Measurements from ENCODE around the gene TRPT1. TPM values are rescaled to one million over a fixed set of nuclear protein-coding genes. Genes with fewer than 3 reads are reported as not detected.

The TRPT1 gene
- total RNA-seq, 6 donors from 2014 or later, result 27.2 to 69.1 (median 35.2) TPM

GRCh38 chr11:64178203-64178602, 47.8 kb downstream of the TRPT1 start:
- Histone ChIP-seq H3K4me3 (no peak overlapping the region), H3K36me3 (no peaks in the 10 kb centered on the region), H3K27me3 (no peaks in the 10 kb centered on the region), H3K27ac (no peak overlapping the region), H3K4me1 (peaks cover 15 to 24% (median 18%) of the 10 kb centered on the region in 4 donors), H3K9me3 (peaks cover 0 to 4% (median 1%) of the 10 kb centered on the region in 4 donors)
- TF ChIP-seq POLR2AphosphoS5 (IDR thresholded peaks at IDR 0.05), result no peak
- no peak for TF ChIP-seq POLR2A (IDR thresholded peaks at IDR 0.05)
- no peak for TF ChIP-seq EP300 (IDR thresholded peaks at IDR 0.05)
- ATAC-seq (ENCODE audit: low FRiP score in 2 of 2), result no peak
- 82 to 100% methylated on average over 1 of the region's 1 CpG for WGBS, 2 donors
- DNase-seq, result no peak

- TF ChIP-seq POLR2A (IDR thresholded peaks at IDR 0.05), result no peak
- TF ChIP-seq CTCF (IDR thresholded peaks at IDR 0.05), result no peak
- no peak for TF ChIP-seq POLR2AphosphoS5 (IDR thresholded peaks at IDR 0.05)
- TF ChIP-seq EP300 (IDR thresholded peaks at IDR 0.05), result no peak
- Histone ChIP-seq H3K27ac (no peak overlapping the region), H3K4me3 (no peak overlapping the region), H3K9me3 (peaks cover 0 to 4% (median 1%) of the 10 kb centered on the region in 4 donors), H3K36me3 (no peaks in the 10 kb centered on the region), H3K27me3 (no peaks in the 10 kb centered on the region), H3K4me1 (peaks cover 8 to 14% (median 10%) of the 10 kb centered on the region in 4 donors)
- WGBS, 2 donors, result 80 to 84% methylated on average over 8 of the region's 8 CpGs
- ATAC-seq (ENCODE audit: low FRiP score in 2 of 2), result no peak
- DNase-seq, result no peak
Measured at GRCh38 chr11:64176751-64177150, 49.2 kb downstream of the TRPT1 start.

Other genes with a start within 250 kb of the TRPT1 start
- gene OTUB1, start 239.7 kb downstream of the TRPT1 start, total RNA-seq, result 10 to 100 TPM; 58.6 to 95.3 (median 72.5) TPM
- gene FLRT1, start 190.3 kb downstream of the TRPT1 start, total RNA-seq, result under 1 TPM in 3 of 6 donors, not detected in 3; 0.09 to 0.30 (median 0.15) TPM
- 10 to 100 TPM; 16.7 to 59.7 (median 33.5) TPM for gene MACROD1, start 60.1 kb downstream of the TRPT1 start, total RNA-seq
- gene STIP1, start 40.0 kb downstream of the TRPT1 start, total RNA-seq, result 100 to 1,000 TPM in 1 of 6 donors, 10 to 100 TPM in 5; 37.8 to 132 (median 82.6) TPM
- gene FERMT3, start 19.5 kb downstream of the TRPT1 start, total RNA-seq, result 100 to 1,000 TPM in 3 of 6 donors, 10 to 100 TPM in 3; 33.2 to 119 (median 89.3) TPM
- gene NUDT22, start 88 bp upstream of the TRPT1 start, total RNA-seq, result 10 to 100 TPM; 30.3 to 94.3 (median 68.0) TPM
- gene DNAJC4, start 4.4 kb upstream of the TRPT1 start, total RNA-seq, result 10 to 100 TPM; 25.0 to 52.0 (median 39.2) TPM
- 100 to 1,000 TPM in 3 of 6 donors, 10 to 100 TPM in 3; 25.1 to 171 (median 124) TPM for gene VEGFB, start 8.4 kb upstream of the TRPT1 start, total RNA-seq
- gene FKBP2, start 14.9 kb upstream of the TRPT1 start, total RNA-seq, result 100 to 1,000 TPM in 1 of 6 donors, 10 to 100 TPM in 5; 40.9 to 132 (median 63.1) TPM
- 100 to 1,000 TPM in 1 of 6 donors, 10 to 100 TPM in 5; 51.4 to 118 (median 60.3) TPM for gene PPP1R14B, start 20.8 kb upstream of the TRPT1 start, total RNA-seq
- 10 to 100 TPM; 19.5 to 55.5 (median 30.3) TPM for gene PLCB3, start 25.3 kb upstream of the TRPT1 start, total RNA-seq
- gene BAD, start 58.5 kb upstream of the TRPT1 start, total RNA-seq, result 100 to 1,000 TPM in 2 of 6 donors, 10 to 100 TPM in 4; 59.7 to 150 (median 80.1) TPM
- gene GPR137, start 59.7 kb upstream of the TRPT1 start, total RNA-seq, result 10 to 100 TPM in 5 of 6 donors, 1 to 10 TPM in 1; 7.3 to 48.1 (median 27.0) TPM
- under 1 TPM in 3 of 6 donors, not detected in 3; 0.17 to 0.55 (median 0.26) TPM for gene KCNK4, start 65.1 kb upstream of the TRPT1 start, total RNA-seq
- 10 to 100 TPM in 1 of 6 donors, 1 to 10 TPM in 1, under 1 TPM in 2, not detected in 2; 0.51 to 62.9 (median 2.5) TPM for gene CATSPERZ, start 74.2 kb upstream of the TRPT1 start, total RNA-seq
- 100 to 1,000 TPM in 1 of 6 donors, 10 to 100 TPM in 5; 42.7 to 109 (median 80.6) TPM for gene ESRRA, start 79.3 kb upstream of the TRPT1 start, total RNA-seq
- 100 to 1,000 TPM; 110 to 215 (median 170) TPM for gene TRMT112, start 91.4 kb upstream of the TRPT1 start, total RNA-seq
- 100 to 1,000 TPM; 146 to 493 (median 309) TPM for gene PRDX5, start 91.9 kb upstream of the TRPT1 start, total RNA-seq
- 100 to 1,000 TPM in 1 of 6 donors, 10 to 100 TPM in 5; 12.6 to 138 (median 37.2) TPM for gene CCDC88B, start 114.0 kb upstream of the TRPT1 start, total RNA-seq
- 10 to 100 TPM; 16.3 to 93.2 (median 46.7) TPM for gene RPS6KA4, start 133.0 kb upstream of the TRPT1 start, total RNA-seq